Vagina (tissue), 2 donors: ENCODE data around the gene DPH3.

Experiments
- POLR2A ChIP-seq, 2 donors: fragments of 450-650 bp; IDR thresholded peaks; one replicate each; pipeline ENCODE4 v1.6.1; 2017; ENCODE audit warnings: antibody characterized with exemption in 2 of 2, mild to moderate bottlenecking in 2 of 2, moderate library complexity in 2 of 2
- POLR2AphosphoS5 ChIP-seq, 2 donors: sonication (generic); formaldehyde crosslinking; IDR thresholded peaks; one replicate each; pipeline ENCODE4 v1.9.0; 2017; ENCODE audit warnings: antibody characterized with exemption in 2 of 2, mild to moderate bottlenecking in 2 of 2, low read depth in 1 of 2; ENCODE audit not compliant: insufficient read depth in 1 of 2
- TF ChIP-seq, protein P1 (sequence below), 3 experiments: fragments of 450-650 bp in 2 of 3; fragments of 200-600 bp in 1 of 3; sonication (generic) in 1 of 3; IDR thresholded peaks; one replicate each; pipeline ENCODE4 v1.5.1; 2017 to 2019; ENCODE audit warnings: antibody characterized with exemption in 3 of 3, mild to moderate bottlenecking in 2 of 3, moderate library complexity in 2 of 3

DNA sequence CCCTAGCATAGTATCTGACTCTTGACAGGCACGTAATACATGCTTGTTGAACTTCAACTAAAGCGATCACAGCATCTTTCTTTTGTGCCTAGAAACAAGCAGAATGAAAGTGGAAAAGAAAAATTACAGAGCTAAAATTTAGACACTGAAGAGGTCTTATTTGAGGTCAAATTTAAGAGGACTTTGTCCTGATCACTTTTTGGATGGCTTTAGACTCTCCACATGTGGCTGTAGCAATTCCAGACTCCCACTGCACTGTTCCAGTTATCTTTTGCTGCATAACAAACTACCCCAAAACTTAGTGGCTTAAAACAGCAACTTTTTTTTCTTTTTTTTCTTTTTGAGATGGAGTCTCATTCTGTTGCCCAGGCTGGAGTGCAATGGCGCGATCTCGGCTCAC is 23.5 kb downstream of the DPH3 start:
- TF ChIP-seq, protein P1, sequence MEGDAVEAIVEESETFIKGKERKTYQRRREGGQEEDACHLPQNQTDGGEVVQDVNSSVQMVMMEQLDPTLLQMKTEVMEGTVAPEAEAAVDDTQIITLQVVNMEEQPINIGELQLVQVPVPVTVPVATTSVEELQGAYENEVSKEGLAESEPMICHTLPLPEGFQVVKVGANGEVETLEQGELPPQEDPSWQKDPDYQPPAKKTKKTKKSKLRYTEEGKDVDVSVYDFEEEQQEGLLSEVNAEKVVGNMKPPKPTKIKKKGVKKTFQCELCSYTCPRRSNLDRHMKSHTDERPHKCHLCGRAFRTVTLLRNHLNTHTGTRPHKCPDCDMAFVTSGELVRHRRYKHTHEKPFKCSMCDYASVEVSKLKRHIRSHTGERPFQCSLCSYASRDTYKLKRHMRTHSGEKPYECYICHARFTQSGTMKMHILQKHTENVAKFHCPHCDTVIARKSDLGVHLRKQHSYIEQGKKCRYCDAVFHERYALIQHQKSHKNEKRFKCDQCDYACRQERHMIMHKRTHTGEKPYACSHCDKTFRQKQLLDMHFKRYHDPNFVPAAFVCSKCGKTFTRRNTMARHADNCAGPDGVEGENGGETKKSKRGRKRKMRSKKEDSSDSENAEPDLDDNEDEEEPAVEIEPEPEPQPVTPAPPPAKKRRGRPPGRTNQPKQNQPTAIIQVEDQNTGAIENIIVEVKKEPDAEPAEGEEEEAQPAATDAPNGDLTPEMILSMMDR (IDR thresholded peaks at IDR 0.05) = no peak
- TF ChIP-seq POLR2AphosphoS5 (IDR thresholded peaks at IDR 0.05; ENCODE audit: insufficient read depth in 1 of 2, low read depth in 1 of 2) (no peak), POLR2A (IDR thresholded peaks at IDR 0.05) (no peak)
